HG03342 (cell line): ENCODE results near the gene MYO18A.

Source experiments
- ATAC-seq: cut with Tn5 transposase; IDR thresholded peaks from one replicate; pipeline ENCODE4 v1.9.1; 2021; ENCODE audit warnings: mild to moderate bottlenecking, moderate library complexity; ENCODE audit not compliant: unreplicated experiment

The MYO18A gene

DNA sequence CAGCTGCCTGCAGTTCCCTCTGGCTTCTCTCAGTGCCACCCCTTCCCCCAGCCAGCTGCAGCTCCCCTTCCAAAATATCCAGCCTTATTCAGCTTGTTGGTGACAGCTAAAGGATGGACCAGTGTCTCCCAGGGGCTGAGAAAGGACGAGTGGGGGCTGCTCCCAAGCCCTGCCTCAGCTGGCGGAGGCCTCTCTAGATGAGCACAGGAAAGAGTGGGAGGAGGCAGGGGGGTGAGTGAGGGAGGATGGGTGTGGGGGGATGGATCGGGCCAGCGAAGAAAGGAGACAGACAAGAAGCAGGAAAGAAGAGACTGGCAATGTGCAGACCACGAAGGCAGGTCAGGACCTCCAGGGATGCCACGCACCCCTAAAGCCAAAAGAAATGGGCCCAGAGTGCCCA, 119.7 kb downstream of the MYO18A start:
- no peak for ATAC-seq

DNA sequence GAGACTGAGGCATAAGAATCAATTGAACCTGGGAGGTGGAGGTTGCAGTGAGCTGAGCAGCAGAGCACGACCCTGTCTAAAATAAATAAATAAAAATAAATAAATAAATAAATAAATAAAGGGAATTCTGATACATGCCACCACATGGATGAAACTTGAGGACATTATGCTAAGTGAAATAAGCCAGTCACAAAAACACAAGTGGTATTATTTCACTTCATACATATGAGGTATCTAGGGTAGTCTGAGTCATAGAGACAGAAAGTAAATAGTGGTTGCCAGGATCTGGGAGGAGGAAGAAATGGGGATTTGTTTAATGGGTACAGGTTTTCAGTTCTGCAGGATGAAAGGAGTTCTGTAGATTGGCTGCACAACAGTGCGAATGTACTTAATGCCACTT, 120.9 kb downstream of the MYO18A start:
- no peak for ATAC-seq

- ATAC-seq, result no peak
These were observed 121.8 kb downstream of the MYO18A start for GRCh38 chr17:29058391-29058790.

DNA sequence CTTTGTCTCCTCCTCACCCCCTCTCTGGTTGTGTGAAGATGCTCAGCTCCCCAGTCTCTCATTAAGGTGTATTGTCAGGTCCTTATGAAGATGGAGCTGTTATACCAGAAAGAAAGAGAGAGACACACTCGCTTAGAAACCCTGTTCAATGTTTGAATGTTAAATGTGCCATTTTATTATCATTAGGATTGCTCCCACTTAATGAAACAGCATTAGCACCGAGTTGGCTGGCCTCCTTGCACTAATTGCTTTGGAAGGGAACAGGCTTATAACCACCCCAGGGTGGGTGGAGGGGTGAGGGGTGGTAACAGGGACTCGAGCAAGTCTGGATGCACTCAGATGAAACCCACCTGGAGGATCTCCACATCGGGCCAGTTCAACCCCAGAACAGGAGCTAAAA, 122.8 kb downstream of the MYO18A start:
- no peak for ATAC-seq

DNA sequence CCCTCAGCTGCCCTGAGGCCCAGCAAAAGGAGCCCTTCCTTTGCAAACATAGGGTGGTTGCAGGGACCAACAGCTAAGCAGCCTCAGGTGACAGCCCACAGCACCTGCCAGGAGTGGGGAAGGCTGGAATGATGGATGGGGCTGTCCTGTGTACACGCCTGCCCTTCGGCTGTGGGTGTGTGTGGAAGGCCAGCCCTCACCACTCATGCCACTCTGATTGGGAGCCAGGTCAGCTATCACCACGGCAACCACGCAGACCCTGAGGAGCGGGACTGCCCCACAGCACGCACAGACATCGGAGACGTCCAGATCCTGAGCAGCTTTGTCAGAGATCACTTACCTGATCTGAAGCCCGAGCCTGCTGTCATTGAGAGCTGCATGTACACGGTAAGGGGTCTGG, 125.4 kb downstream of the MYO18A start:
- no peak for ATAC-seq

DNA sequence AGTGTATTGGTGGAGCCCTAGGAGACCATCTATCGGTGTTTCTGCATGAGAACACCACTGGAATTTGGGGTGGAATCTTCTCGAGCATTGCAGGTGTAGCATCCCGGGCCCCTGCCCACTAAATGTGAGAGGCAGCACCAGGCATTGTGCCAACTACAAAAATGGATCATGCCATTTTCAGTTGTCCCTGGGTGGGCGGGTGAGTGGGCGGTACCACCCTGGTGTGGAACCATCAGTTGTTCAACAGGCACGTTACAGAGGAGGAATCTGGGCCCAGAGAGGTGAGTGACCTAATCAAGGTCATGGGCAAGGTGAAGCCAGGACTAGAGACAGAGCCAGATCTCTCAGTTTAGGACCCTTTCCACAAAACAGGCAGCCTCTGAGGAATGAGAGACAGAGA, 128.5 kb downstream of the MYO18A start:
- no peak for ATAC-seq

- ATAC-seq, result no peak
These were observed 129.0 kb downstream of the MYO18A start for GRCh38 chr17:29051194-29051593.

DNA sequence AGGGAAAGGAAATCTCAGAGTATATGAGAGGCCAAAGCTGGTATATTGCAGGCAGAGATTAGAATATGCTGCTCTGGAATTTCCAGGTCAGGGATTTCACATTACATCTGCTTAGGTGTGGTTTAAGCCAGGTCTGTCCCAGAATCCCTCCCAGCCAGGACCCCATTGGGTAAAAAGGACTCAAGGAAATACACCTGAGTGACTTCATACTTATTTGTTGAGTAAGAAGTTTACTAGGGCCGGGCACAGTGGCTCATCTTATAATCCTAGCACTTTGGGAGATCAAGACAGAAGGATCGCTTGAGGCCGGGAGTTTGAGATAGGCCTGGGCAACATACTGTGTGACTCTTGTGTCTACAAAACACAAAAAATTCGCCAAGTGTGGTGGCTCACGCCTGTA, 130.0 kb downstream of the MYO18A start:
- ATAC-seq, result no peak

DNA sequence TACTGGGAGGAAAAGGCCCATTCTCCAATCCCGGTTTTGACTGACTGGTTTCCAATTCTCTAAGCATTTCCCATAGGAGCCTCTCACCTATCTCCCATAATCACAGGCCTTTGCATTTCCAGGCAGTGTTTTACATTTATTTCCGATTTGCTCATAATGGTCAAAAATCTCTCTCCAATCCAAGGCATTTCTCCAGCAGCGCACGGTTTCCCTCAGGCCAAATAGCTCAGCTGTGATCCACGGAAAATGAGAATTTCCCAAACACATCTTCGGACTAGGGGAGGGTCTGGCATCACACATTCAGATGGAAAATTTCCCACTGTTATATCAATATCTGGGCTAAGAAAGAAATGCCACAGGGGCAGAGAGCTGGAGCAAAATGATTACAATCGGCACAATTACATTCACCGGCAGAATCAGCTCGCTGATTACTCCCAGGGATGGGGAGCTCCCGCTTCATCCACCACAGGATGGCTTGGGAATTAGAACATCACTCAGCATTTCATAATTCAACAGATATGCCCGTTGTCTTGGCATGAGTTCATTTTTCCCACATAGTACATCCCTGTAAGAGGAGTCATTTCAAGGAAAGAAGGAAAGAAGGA, 130.6 kb downstream of the MYO18A start:
- ATAC-seq, result no peak

DNA sequence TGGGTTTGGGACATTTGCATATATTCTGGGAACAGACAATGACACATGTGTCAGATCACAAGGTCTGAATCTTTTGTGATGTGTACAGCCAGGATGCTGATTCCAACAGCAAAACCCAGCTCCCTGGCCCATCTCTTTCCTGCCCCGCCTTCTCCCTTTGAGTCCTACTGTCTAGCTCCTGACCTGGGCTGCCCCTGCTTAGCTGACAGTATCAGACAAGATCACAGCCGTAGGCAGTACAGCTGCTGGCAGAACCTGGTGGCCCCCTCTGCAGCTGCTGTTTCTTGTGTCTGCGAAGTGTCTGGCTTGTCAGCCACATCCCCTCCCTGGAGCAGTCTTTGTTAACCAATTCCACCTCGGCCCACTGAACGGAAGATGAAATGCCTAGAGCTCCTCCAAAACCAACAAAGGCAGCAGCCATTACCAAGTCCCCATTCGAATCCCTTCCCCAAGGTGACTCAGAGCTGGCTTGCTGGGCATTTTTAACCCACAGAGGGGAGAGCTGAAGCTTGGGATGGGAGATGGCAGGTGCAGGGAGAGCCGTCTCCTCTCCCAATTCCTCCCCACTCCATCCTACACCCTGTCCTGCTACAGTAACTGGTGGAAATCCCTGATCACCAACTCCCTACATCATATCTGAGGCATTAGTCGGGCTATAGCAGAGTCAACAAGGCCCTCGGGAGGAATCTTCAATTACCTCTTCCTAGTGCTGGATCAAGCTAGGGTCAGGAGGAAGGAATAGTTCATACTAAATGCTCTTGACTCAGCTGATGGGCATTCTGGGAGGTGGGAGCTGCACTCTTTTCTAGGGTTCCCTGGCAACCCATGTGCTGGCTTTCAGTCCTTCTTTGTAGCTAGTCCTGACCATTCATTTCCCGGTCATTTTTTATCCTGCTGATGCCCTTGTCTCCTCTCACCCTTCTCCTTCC, 131.5 kb downstream of the MYO18A start:
- no peak for ATAC-seq

DNA sequence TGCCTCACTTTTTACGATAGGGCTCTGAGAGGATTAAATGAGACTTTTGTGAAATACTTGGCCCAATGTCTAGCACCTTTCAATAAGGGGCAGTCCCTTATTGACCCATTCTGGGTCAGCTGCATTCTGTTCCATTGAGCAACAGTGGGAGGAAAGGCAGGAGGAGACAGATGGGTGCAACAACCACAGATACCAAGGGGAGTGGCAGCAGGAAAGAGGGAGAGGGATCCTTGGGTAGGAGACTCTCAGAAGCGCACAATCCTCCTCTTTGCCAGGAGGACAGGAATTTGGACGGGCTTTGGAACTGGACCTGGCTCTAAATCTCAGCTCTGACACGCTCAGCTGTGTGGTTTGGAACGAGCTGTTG, 133.7 kb downstream of the MYO18A start:
- ATAC-seq, result no peak

DNA sequence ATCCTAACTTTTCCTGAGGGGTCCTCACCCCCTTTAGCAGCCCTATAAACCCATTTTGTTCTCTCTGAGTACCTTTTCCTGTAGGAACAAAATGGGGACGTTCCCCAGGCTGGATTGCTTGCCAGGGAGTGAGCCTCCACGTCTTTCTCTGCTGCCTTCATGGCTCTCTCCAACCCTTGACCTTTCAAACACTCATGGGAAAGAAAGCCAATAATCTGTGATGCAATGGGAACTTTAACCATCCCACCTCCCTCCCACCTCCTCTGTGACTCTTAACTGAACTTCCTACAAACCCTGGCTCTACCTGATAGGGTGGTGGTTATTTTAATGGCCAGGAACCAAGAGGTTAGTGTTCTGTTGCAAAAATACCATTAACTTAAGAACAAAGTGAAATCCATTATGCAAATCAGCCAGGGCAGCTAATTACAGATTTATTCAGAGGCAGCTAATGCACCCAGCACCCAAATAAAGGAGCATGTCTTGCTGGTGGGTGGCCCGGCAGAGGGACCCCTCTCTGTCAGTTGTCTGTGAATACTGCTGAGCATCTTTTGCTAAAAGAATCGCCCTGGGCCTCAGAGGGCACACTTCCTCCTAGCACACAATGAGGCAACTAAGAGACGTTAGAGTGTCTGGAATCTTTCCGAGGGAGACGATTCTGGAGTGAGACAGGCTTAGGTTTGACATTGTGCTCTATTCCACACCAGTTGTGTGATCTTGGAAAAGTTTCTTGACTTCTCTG, 134.3 kb downstream of the MYO18A start:
- ATAC-seq, result no peak

DNA sequence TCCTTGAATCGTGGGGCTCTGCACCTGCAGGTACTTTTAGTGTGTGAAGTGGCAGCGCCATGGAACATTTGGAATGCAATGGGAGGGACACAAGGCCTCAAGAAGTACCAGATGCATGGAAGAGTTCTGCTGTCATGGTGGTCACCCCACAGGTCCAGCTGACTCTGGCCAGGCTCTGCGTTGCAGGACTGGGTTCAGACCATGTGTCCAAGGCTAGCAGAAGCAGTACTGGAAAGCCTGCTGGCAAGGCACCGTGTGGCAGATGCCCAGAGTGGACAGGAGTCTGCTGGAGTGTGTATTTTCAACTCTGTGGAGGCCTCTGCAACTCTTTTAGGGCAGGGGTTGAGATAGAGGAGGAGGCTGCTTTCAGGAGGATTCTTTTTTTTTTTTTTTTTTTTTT, 135.2 kb downstream of the MYO18A start:
- ATAC-seq, result no peak

- ATAC-seq, result no peak
These were observed 136.6 kb downstream of the MYO18A start for GRCh38 chr17:29043539-29044145.

DNA sequence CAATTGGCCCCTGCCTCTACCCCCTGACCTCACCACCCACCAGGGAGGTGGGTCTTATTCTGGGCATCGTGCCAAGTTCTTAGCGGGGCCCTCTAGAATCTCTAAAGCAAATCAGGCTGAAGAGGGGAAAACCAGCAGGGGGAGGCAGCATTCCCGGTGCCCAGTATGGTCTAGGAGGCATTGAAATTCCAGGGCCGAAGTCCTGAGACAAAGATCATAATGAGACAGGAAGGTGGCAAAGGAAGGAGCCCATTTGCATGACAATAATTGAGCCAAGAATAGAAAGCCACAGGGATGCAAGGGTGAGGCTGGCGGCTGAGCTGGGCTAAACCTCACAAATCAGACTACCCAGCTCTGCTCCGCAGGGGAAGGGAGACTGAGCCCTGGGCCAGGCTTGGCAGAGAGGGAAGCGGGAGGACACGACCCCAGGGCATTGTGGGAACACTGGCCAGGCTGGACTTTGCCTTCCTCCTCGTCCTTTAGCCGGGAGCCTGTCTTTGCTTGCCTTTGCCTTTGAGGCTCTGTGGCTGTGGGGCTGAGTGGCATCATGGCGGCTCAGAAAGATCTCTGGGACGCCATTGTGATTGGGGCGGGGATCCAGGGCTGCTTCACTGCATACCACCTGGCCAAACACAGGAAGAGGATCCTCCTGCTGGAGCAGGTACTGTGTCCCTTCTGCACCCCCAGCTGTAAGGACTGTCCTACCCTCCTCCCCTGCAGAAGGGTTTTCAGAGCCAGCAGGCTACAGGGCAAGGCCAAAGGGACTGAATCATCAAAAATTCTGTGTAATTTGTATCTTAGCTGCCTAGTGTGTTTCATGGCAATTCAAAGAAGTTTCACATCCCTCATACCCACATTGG, 137.3 kb downstream of the MYO18A start, which contains the start of gene PIPOX:
Gene PIPOX (plus strand): TSS at position 463 of the 860 bp plus-strand sequence. CDS start 85 bp downstream, at position 548.
- ATAC-seq, result no peak

- ATAC-seq, result no peak
These were observed 138.0 kb downstream of the MYO18A start for GRCh38 chr17:29042026-29042678.

- ATAC-seq, result no peak
These were observed 138.6 kb downstream of the MYO18A start for GRCh38 chr17:29041571-29041970.

DNA sequence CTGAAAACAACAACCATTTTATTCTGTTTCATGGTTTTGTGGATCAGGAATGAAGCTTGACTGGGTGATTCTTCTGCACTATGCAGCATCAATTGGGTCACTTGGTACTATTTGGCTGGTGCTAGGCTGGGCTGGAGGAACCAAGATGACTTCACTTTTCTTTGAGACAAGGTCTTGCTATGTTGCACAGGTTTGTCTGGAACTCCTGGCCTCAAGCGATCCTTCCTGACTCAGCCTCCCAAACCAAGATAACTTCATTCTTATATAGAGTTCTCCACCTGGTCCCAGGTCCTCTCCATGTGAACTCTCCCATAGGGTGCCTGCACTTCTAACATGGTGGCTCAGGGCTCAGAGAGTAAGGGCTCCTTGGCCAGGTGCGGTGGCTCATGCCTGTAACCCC, 139.1 kb downstream of the MYO18A start:
- no peak for ATAC-seq

DNA sequence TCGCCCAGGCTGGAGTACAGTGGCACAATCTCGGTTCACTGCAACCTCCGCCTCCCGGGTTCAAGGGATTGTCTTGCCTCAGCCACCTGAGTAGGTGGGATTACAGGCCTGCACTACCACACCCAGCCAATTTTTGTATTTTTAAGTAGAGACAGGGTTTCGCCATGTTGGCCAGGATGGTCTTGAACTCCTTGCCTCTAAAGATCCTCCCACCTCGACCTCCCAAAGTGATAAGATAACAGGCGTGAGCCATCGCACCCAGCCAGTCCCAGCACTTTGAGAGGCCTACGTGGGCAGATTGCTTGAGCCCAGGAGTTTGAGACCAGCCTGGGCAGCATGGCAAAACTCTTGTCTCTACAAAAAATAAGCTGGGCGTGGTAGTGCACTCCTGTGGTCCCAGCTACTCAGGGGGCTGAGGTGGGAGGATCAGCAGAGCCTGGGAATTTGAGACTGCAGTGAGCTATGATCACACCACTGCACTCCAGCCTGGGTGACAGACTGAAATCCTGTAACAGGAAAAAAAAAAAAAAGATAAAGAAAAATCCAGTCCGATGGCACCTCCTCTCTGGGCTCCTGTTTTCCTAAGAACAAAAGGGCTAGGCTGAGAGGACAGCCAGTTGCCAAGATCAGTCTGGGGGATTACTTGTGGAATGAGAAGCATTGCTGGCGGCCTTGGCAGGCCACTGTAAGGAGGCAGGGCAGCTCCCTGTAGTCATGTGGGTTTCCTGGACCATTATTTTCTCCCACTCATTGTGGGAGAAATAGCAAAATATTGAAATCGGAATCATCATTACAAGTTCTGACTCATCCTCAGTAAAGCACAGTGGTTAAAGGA, 140.2 kb downstream of the MYO18A start:
- no peak for ATAC-seq
